Prostate gland (tissue), 2 donors: ENCODE data around the gene NPAT. TPM values are rescaled to one million over a fixed set of nuclear protein-coding genes. Genes with fewer than 3 reads are reported as not detected.

Experiments used
- DNase-seq: peaks from one replicate; pipeline ENCODE4 v3.0.0-alpha.2; 2019; ENCODE audit warnings: low spot score
- H3K27ac ChIP-seq, 2 donors: fragments of 200-600 bp; sonication (generic); 2 replicates each; pipeline ENCODE4 v1.5.1; 2017 to 2019
- H3K27me3 ChIP-seq: fragments of 200-600 bp; sonication (generic); replicated peaks from 2 replicates; pipeline ENCODE4 v1.5.1; 2019; ENCODE audit not compliant: insufficient read depth
- H3K36me3 ChIP-seq, 2 donors: fragments of 200-600 bp; sonication (generic); 1 replicate in 1 of 2; 2 replicates in 1 of 2; pipeline versions ENCODE4 v1.5.1 to v1.8.1; 2017 to 2019
- H3K4me1 ChIP-seq: fragments of 200-600 bp; sonication (generic); replicated peaks from 2 replicates; pipeline ENCODE4 v1.5.1; 2019
- H3K4me3 ChIP-seq, 2 donors: fragments of 200-600 bp; sonication (generic); 2 replicates each; pipeline ENCODE4 v1.5.1; 2017 to 2019
- H3K9me3 ChIP-seq: fragments of 200-600 bp; sonication (generic); 2 replicates; pipeline ENCODE4 v1.5.1; 2017
- POLR2A ChIP-seq: fragments of 450-650 bp; IDR thresholded peaks from one replicate; pipeline ENCODE4 v1.6.1; 2016; ENCODE audit warnings: antibody characterized with exemption, mild to moderate bottlenecking
- POLR2AphosphoS5 ChIP-seq: sonication (generic); formaldehyde crosslinking; IDR thresholded peaks from one replicate; pipeline ENCODE4 v1.6.1; 2017; ENCODE audit warnings: antibody characterized with exemption
- WGBS: methylation state at CpG from one replicate; pipeline ENCODE4 v1.1.5; 2018; 5-methylcytosine and 5-hydroxymethylcytosine counted together
- intact Hi-C: fragments of 100-400 bp; cut with DNase I; formaldehyde crosslinking; loops from one replicate; pipeline ENCODE4 v1.14.2; 2022
- small RNA-seq, 2 donors: library from RNA; depleted of rRNA; stranded (forward); fragments of <200 nt; gene quantifications; one replicate each; pipeline ENCODE3, GENCODE V24; 2016
- total RNA-seq, 2 donors: library from RNA; depleted of rRNA; stranded (reverse); fragments of >200 nt; gene quantifications; one replicate each; pipeline ENCODE4 v1.1.0, GENCODE V29; 2016
- TF ChIP-seq, protein P1 (sequence below), 4 experiments: fragments of 200-600 bp in 2 of 4; fragments of 450-650 bp in 2 of 4; sonication (generic) in 2 of 4; IDR thresholded peaks; 1 replicate in 3 of 4; 2 replicates in 1 of 4; pipeline ENCODE4 v1.5.1; 2016 to 2019; ENCODE audit warnings: antibody characterized with exemption in 4 of 4, mild to moderate bottlenecking in 2 of 4, moderate library complexity in 2 of 4

Gene NPAT
- total RNA-seq, 2 donors from 2014 or later: 18.1 to 25.3 TPM

DNA sequence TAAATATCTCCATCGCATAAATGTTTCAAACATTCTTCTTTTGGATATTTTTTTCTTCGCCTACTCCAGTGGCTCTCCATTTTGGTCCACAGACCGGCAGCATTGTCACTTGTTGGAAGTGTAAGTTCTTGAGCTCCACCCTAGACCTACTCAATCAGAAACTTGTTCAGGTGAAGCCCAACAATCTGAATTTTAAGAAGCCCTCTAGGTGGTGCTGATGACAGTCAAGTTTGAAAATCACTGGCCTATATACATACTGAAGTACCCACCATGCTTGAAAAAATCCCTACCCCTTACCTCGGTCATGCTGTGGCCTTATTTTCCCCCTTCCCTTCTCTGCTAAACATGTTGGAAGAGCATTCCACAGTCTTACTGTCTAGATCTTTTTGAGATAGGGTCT lies 111.3 kb downstream of the NPAT start:
- H3K27me3 ChIP-seq: no peaks in the 10 kb centered on the region
- no peak overlapping the region for H3K27ac ChIP-seq
- H3K9me3 ChIP-seq: no peaks in the 10 kb centered on the region
- TF ChIP-seq POLR2A (no peak), POLR2AphosphoS5 (no peak)
- TF ChIP-seq, protein P1, sequence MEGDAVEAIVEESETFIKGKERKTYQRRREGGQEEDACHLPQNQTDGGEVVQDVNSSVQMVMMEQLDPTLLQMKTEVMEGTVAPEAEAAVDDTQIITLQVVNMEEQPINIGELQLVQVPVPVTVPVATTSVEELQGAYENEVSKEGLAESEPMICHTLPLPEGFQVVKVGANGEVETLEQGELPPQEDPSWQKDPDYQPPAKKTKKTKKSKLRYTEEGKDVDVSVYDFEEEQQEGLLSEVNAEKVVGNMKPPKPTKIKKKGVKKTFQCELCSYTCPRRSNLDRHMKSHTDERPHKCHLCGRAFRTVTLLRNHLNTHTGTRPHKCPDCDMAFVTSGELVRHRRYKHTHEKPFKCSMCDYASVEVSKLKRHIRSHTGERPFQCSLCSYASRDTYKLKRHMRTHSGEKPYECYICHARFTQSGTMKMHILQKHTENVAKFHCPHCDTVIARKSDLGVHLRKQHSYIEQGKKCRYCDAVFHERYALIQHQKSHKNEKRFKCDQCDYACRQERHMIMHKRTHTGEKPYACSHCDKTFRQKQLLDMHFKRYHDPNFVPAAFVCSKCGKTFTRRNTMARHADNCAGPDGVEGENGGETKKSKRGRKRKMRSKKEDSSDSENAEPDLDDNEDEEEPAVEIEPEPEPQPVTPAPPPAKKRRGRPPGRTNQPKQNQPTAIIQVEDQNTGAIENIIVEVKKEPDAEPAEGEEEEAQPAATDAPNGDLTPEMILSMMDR (IDR thresholded peaks at IDR 0.05): no peak
- H3K4me1 ChIP-seq: no peaks in the 10 kb centered on the region
- no peaks in the 10 kb centered on the region for H3K36me3 ChIP-seq
- DNase-seq: no peak
- intact Hi-C loops: no loop called here
- no peak overlapping the region for H3K4me3 ChIP-seq
- 91% methylated on average over 4 of the region's 4 CpGs for WGBS

Small RNA genes within 50 kb of the gene (small RNA-seq; reads per million reads assigned to genes)
- gene RF00019: 0 reads per million in 2 donors

Other genes starting within 250 kb of the NPAT start
- gene CUL5, start 213.7 kb downstream of the NPAT start, total RNA-seq: 10 to 100 TPM; 28.1 to 46.4 TPM
- 100 to 1,000 TPM in 1 of 2 donors, 10 to 100 TPM in 1; 65.1 to 152 TPM for gene ACAT1, start 101.1 kb downstream of the NPAT start, total RNA-seq
- 10 to 100 TPM; 32.9 to 80.9 TPM for gene ATM, start 429 bp upstream of the NPAT start, total RNA-seq
- 1 to 10 TPM in 1 of 2 donors, under 1 TPM in 1; 0.18 to 4.3 TPM for gene C11orf65, start 244.9 kb upstream of the NPAT start, total RNA-seq